Left ventricle myocardium inferior (tissue), 1 donor: ENCODE data around the gene PITX1. TPM values are rescaled to one million over a fixed set of nuclear protein-coding genes. Genes with fewer than 3 reads are reported as not detected.
"Not testable (repeated sequence)": the region's sequence is repeated elsewhere in the genome, so short reads cannot be mapped to it uniquely, and the experiment has no call there.

Experiments used
- DNase-seq: peaks from one replicate; pipeline ENCODE4 v3.0.0-alpha.2; 2020
- H3K27ac ChIP-seq: fragments of 200-600 bp; replicated peaks from 2 replicates; pipeline ENCODE4 v1.8.0; 2021
- H3K27me3 ChIP-seq: fragments of 200-600 bp; 2 replicates; pipeline ENCODE4 v1.8.0; 2021; ENCODE audit warnings: low read depth
- H3K36me3 ChIP-seq: fragments of 200-600 bp; 2 replicates; pipeline ENCODE4 v1.8.0; 2021
- H3K4me1 ChIP-seq: fragments of 200-600 bp; 2 replicates; pipeline ENCODE4 v1.8.0; 2021
- H3K4me3 ChIP-seq: fragments of 200-600 bp; 2 replicates; pipeline ENCODE4 v1.8.0; 2021; ENCODE audit warnings: mild to moderate bottlenecking, moderate library complexity
- H3K9me3 ChIP-seq: fragments of 200-600 bp; replicated peaks from 2 replicates; pipeline ENCODE4 v1.8.0; 2021
- CTCF ChIP-seq: fragments of 200-600 bp; IDR thresholded peaks from 2 replicates; pipeline ENCODE4 v1.8.0; 2021; ENCODE audit warnings: antibody characterized with exemption, mild to moderate bottlenecking, borderline replicate concordance
- intact Hi-C: fragments of 100-400 bp; cut with micrococcal nuclease; formaldehyde crosslinking; loops from one replicate; pipeline ENCODE4 v1.11.0; 2022
- total RNA-seq: library from RNA; stranded (reverse); fragmentation: NEBNext Ultra II Directional; extraction: Animal tissue kit (Norgen Biotek cat#: 25700); gene quantifications from one replicate; pipeline ENCODE4 v1.2.1, GENCODE V29; 2021
- donor health status: DM: no; HTN: yes; CAD: no; lungs with severe emphysema.

PITX1 gene
- total RNA-seq, 1 donor from 2014 or later = not detected

GRCh38 chr5:135005076-135005475 is 29.0 kb downstream of the PITX1 start:
- no peaks in the 10 kb centered on the region for H3K27me3 ChIP-seq
- TF ChIP-seq CTCF = no peak
- intact Hi-C loops = no loop called here
- no peaks in the 10 kb centered on the region for H3K4me1 ChIP-seq
- DNase-seq = no peak
- no peaks in the 10 kb centered on the region for H3K9me3 ChIP-seq
- no peaks in the 10 kb centered on the region for H3K36me3 ChIP-seq
- no peak overlapping the region for H3K4me3 ChIP-seq
- no peak overlapping the region for H3K27ac ChIP-seq

GRCh38 chr5:135004376-135004775 is 29.7 kb downstream of the PITX1 start:
- intact Hi-C loops = no loop called here

GRCh38 chr5:134998068-134998467 is 36.0 kb downstream of the PITX1 start:
- H3K27me3 ChIP-seq, H3K36me3 ChIP-seq, H3K4me1 ChIP-seq, DNase-seq, intact Hi-C loops, H3K4me3 ChIP-seq, H3K27ac ChIP-seq, H3K9me3 ChIP-seq: not testable (repeated sequence)

More at GRCh38 chr5:135004376-135004775, 29.7 kb downstream of the PITX1 start:
- H3K9me3 ChIP-seq = no peaks in the 10 kb centered on the region
- no peak for TF ChIP-seq CTCF
- H3K4me1 ChIP-seq = no peaks in the 10 kb centered on the region
- DNase-seq = no peak
- no peak overlapping the region for H3K27ac ChIP-seq
- H3K36me3 ChIP-seq = no peaks in the 10 kb centered on the region
- H3K27me3 ChIP-seq = no peaks in the 10 kb centered on the region
- H3K4me3 ChIP-seq = no peak overlapping the region

GRCh38 chr5:134997015-134997414 is 37.0 kb downstream of the PITX1 start:
- Histone ChIP-seq H3K36me3 (no peaks in the 10 kb centered on the region), H3K9me3 (no peaks in the 10 kb centered on the region), H3K4me3 (no peak overlapping the region), H3K27ac (no peak overlapping the region), H3K4me1 (peaks cover 10% of the 10 kb centered on the region), H3K27me3 (no peaks in the 10 kb centered on the region)
- no peak for TF ChIP-seq CTCF
- intact Hi-C loops = no loop called here
- DNase-seq = no peak

DNA sequence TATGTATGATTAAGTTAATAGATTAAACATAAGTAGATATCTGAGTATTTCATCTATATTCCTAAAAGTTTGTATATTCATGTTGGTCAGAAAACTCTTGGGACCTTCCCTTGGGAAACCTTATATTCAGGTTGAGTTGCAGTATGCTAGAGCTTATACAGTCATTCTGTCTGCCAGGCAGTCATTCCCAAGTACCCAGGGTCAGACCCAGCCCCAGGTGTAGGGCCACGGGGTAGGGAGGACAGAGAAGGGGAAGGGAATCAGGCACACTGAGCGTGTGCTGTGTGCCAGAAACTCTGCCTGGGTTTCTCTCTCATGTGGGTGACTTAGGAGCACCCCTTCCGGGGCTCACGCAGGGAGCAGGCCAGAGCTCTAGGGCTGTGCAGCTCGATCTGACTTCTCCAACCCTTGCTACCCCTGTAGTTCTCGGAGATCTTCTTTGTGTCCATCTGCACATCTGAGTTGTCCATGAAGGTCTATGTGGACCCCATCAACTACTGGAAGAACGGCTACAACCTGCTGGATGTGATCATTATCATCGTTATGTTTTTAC is 38.1 kb downstream of the PITX1 start:
- no peak overlapping the region for H3K27ac ChIP-seq
- H3K9me3 ChIP-seq = peaks cover 5% of the 10 kb centered on the region
- no peak for TF ChIP-seq CTCF
- peaks cover 10% of the 10 kb centered on the region for H3K4me1 ChIP-seq
- H3K36me3 ChIP-seq = no peaks in the 10 kb centered on the region
- intact Hi-C loops = no loop called here
- no peak for DNase-seq
- no peaks in the 10 kb centered on the region for H3K27me3 ChIP-seq
- no peak overlapping the region for H3K4me3 ChIP-seq

- no peaks in the 10 kb centered on the region for H3K36me3 ChIP-seq
- TF ChIP-seq CTCF = no peak
These were observed 39.4 kb downstream of the PITX1 start for GRCh38 chr5:134994560-134995156.

More at GRCh38 chr5:134994560-134995156, 39.4 kb downstream of the PITX1 start:
- Histone ChIP-seq H3K4me1 (peaks cover 10% of the 10 kb centered on the region), H3K9me3 (peaks cover 6% of the 10 kb centered on the region), H3K4me3 (no peak overlapping the region), H3K27ac (no peak overlapping the region), H3K27me3 (no peaks in the 10 kb centered on the region)
- no peak for DNase-seq
- intact Hi-C loops = no loop called here
